Measurements from ENCODE around the gene CCDC17.

- TF ChIP-seq CTCF (IDR thresholded peaks at IDR 0.05): peak in 1 of 12 donors; percentile 23
- TF ChIP-seq POLR2A (IDR thresholded peaks at IDR 0.05): no peak
Measured at GRCh38 chr1:45643978-45644377, 20.1 kb upstream of the CCDC17 start.

Data from heart left ventricle (tissue), 13 donors.